HG02759 (cell line): ENCODE data around the gene KRTAP24-1.

Experiments
- ATAC-seq: cut with Tn5 transposase; IDR thresholded peaks from one replicate; pipeline ENCODE4 v1.9.1; 2021; ENCODE audit warnings: mild to moderate bottlenecking, moderate library complexity; ENCODE audit not compliant: unreplicated experiment

KRTAP24-1 gene

GRCh38 chr21:30282850-30283249, at the start of gene KRTAP24-1:
Gene KRTAP24-1, minus strand, starts transcription at chr21:30282950. Its CDS starts 18 bp downstream, at chr21:30282932.
- ATAC-seq, result no peak

GRCh38 chr21:30329203-30329875, 46.6 kb upstream of the KRTAP24-1 start:
- no peak for ATAC-seq

GRCh38 chr21:30326390-30326789, 43.6 kb upstream of the KRTAP24-1 start:
- no peak for ATAC-seq

GRCh38 chr21:30320215-30320614, 37.5 kb upstream of the KRTAP24-1 start, which contains the start of gene KRTAP26-1:
Gene KRTAP26-1, minus strand, starts transcription at chr21:30320315. Its CDS starts 280 bp downstream, at chr21:30320035.
- ATAC-seq, result no peak

- ATAC-seq, result no peak
These were observed 33.0 kb upstream of the KRTAP24-1 start for GRCh38 chr21:30315701-30316100.

GRCh38 chr21:30306884-30307283, 24.1 kb upstream of the KRTAP24-1 start:
- ATAC-seq, result no peak

- no peak for ATAC-seq
These were observed 22.4 kb upstream of the KRTAP24-1 start for GRCh38 chr21:30305136-30305535.

- no peak for ATAC-seq
These were observed 6.5 kb upstream of the KRTAP24-1 start, which contains the start of gene KRTAP25-1 for GRCh38 chr21:30289215-30289614. Gene KRTAP25-1, minus strand, starts transcription at chr21:30289514. Its CDS starts 24 bp downstream, at chr21:30289490.

GRCh38 chr21:30271611-30272010, 11.1 kb downstream of the KRTAP24-1 start:
- no peak for ATAC-seq

- no peak for ATAC-seq
These were observed 11.6 kb downstream of the KRTAP24-1 start for GRCh38 chr21:30271156-30271555.

GRCh38 chr21:30269803-30270530, 12.8 kb downstream of the KRTAP24-1 start:
- no peak for ATAC-seq

GRCh38 chr21:30268608-30269197, 14.0 kb downstream of the KRTAP24-1 start:
- no peak for ATAC-seq

GRCh38 chr21:30257773-30258172, 25.0 kb downstream of the KRTAP24-1 start:
- ATAC-seq, result no peak

GRCh38 chr21:30256100-30256499, 26.6 kb downstream of the KRTAP24-1 start:
- ATAC-seq, result no peak

GRCh38 chr21:30255679-30256078, 27.1 kb downstream of the KRTAP24-1 start:
- ATAC-seq, result no peak

- no peak for ATAC-seq
These were observed 31.0 kb downstream of the KRTAP24-1 start for GRCh38 chr21:30251781-30252180.

GRCh38 chr21:30249936-30250335, 32.8 kb downstream of the KRTAP24-1 start:
- ATAC-seq, result no peak

- ATAC-seq, result no peak
These were observed 33.9 kb downstream of the KRTAP24-1 start for GRCh38 chr21:30248844-30249243.

GRCh38 chr21:30245061-30245460, 37.7 kb downstream of the KRTAP24-1 start:
- ATAC-seq, result no peak

- no peak for ATAC-seq
These were observed 39.1 kb downstream of the KRTAP24-1 start for GRCh38 chr21:30243691-30244090.

- ATAC-seq, result no peak
These were observed 42.1 kb downstream of the KRTAP24-1 start for GRCh38 chr21:30240661-30241060.

GRCh38 chr21:30238168-30238567, 44.6 kb downstream of the KRTAP24-1 start:
- no peak for ATAC-seq
